HepG2 (cell line): ENCODE measurements around the gene TBATA.

Experiments
- MAX ChIP-seq: IDR thresholded peaks from 2 replicates; pipeline ENCODE4 v1.6.1; 2012; ENCODE audit warnings: inconsistent platforms
- PREB ChIP-seq: sonication (generic); formaldehyde crosslinking; IDR thresholded peaks from 2 replicates; pipeline ENCODE4 v1.4.0; 2020; ENCODE audit warnings: missing genetic modification reagents
- ZNF256 ChIP-seq: sonication (generic); formaldehyde crosslinking; conservative IDR thresholded peaks from 2 replicates; pipeline ENCODE4 v1.4.0; 2020; ENCODE audit warnings: missing genetic modification reagents
- ZNF274 ChIP-seq: sonication (generic); formaldehyde crosslinking; IDR thresholded peaks from 2 replicates; pipeline ENCODE4 v1.5.1; 2020; ENCODE audit warnings: mild to moderate bottlenecking, missing genetic modification reagents
- ZNF580 ChIP-seq: IDR thresholded peaks from 2 replicates; pipeline ENCODE4 v1.6.1; 2016; ENCODE audit warnings: low read depth, borderline replicate concordance
- ZNF614 ChIP-seq: IDR thresholded peaks from 2 replicates; pipeline ENCODE4 v1.6.1; 2018; ENCODE audit warnings: missing biosample characterization, missing genetic modification reagents, inconsistent platforms, borderline replicate concordance
- ZSCAN25 ChIP-seq: sonication (generic); formaldehyde crosslinking; IDR thresholded peaks from 2 replicates; pipeline ENCODE4 v1.8.0; 2022; ENCODE audit warnings: mild to moderate bottlenecking, missing genetic modification reagents
- TF ChIP-seq, protein P1 (sequence below): sonication (generic); formaldehyde crosslinking; IDR thresholded peaks from 2 replicates; pipeline ENCODE4 v1.4.0; 2020; ENCODE audit warnings: missing genetic modification reagents

GRCh38 chr10:70758757-70759514, 26.2 kb downstream of the TBATA start:
- TF ChIP-seq ZNF614 (CRISPR knock-in tag) (no peak), ZNF580 (CRISPR knock-in tag) (no peak), ZNF256 (CRISPR knock-in tag) (no peak), ZSCAN25 (CRISPR knock-in tag) (no peak), MAX (no peak), PREB (CRISPR knock-in tag) (no peak), ZNF274 (CRISPR knock-in tag) (no peak)
- TF ChIP-seq, protein P1, sequence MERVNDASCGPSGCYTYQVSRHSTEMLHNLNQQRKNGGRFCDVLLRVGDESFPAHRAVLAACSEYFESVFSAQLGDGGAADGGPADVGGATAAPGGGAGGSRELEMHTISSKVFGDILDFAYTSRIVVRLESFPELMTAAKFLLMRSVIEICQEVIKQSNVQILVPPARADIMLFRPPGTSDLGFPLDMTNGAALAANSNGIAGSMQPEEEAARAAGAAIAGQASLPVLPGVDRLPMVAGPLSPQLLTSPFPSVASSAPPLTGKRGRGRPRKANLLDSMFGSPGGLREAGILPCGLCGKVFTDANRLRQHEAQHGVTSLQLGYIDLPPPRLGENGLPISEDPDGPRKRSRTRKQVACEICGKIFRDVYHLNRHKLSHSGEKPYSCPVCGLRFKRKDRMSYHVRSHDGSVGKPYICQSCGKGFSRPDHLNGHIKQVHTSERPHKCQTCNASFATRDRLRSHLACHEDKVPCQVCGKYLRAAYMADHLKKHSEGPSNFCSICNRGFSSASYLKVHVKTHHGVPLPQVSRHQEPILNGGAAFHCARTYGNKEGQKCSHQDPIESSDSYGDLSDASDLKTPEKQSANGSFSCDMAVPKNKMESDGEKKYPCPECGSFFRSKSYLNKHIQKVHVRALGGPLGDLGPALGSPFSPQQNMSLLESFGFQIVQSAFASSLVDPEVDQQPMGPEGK, result no peak
